Rectal smooth muscle tissue (tissue), 1 donor: ENCODE measurements around the gene GMEB2.
"Not testable (repeated sequence)": the region's sequence is repeated elsewhere in the genome, so short reads cannot be mapped to it uniquely, and the experiment has no call there.

Experiments
- H3K27ac ChIP-seq: one replicate; pipeline ENCODE4 v1.7.0; 2013; ENCODE audit warnings: low read depth, low read length, inconsistent platforms
- H3K27me3 ChIP-seq: one replicate; pipeline ENCODE4 v1.7.0; 2013; ENCODE audit warnings: low read length; ENCODE audit not compliant: control insufficient read depth, insufficient read depth
- H3K36me3 ChIP-seq: one replicate; pipeline ENCODE4 v1.7.0; 2013; ENCODE audit warnings: low read length; ENCODE audit not compliant: control insufficient read depth, insufficient read depth
- H3K4me1 ChIP-seq: one replicate; pipeline ENCODE4 v1.7.0; 2013; ENCODE audit warnings: low read length; ENCODE audit not compliant: control insufficient read depth, insufficient read depth
- H3K4me3 ChIP-seq: one replicate; pipeline ENCODE4 v1.7.0; 2013; ENCODE audit warnings: low read length
- H3K9ac ChIP-seq: one replicate; pipeline ENCODE4 v1.7.0; 2013; ENCODE audit warnings: low read length

Gene GMEB2

DNA sequence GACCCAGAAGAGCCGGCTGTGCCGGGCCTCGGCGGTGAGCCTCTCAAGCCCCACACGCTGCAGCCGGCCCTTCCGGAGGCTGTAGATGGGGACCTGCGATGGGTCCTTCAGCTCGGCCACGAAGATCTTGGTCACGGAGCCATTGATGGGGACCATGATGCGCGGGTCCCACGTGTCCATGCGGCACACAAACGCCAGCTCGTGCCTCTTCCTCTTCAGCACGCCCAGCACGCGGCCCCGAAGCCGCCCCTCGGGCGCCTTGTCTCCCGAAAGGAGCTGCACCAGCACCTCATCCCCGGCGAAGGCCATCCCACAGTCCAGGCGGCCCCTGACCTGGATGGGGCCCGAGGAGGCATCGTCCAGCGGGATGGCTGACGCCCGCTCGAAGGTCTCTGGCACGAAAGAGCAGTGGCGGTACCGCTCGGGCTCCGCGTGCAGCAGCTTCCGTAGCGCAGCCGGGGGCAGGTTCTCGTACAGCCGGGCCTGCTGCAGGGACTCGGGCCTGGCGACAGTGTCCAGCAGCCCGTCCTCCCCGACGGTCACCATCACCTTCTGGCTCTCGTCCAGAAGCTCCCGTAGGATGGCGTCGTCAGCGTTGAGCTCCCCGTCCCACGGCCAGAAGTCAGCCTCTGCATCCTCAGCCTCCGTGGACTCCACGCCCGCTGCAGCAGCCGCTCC lies 61.7 kb downstream of the GMEB2 start:
- Histone ChIP-seq H3K36me3 (peaks cover 12% of the 10 kb centered on the region), H3K9ac (no peak overlapping the region), H3K4me3 (no peak overlapping the region), H3K27ac (no peak overlapping the region), H3K4me1 (no peaks in the 10 kb centered on the region), H3K27me3 (no peaks in the 10 kb centered on the region)

DNA sequence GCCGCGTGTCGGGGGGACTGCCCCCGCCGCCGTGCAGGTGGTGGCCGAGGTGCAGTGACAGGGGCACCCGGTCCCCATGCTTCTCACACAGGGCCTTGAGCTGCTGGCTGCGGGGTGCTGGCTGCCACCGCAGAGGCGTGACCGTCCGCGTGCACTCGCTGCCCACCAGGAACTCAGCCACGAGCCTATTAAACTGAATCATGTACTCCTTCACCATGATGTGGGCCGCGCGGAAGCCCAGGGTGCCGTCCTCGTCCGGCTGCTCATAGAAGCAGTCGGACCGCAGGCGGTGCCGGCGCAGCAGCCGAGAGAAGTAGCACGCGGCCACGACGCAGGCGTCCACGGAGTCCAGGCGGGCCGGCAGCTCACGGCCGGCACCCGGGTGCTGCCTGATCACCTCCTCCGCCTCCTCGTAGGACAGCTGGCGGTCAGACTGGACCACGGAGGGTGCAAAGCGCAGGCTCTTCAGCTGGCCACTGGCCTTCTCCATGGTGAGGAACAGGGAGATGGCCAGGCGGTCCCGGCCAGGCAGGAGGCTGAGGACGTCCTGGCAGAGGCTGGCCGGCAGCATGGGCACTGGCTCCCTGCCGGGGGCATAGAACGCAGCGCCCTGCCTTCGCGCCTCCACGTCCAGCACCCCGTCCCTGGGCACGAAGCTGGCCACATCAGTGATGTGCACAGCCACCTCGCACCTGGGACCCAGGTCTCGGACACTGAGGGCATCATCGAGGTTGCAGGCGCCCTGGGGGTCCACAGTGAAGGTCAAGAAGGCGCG lies 62.7 kb downstream of the GMEB2 start:
- no peak overlapping the region for H3K9ac ChIP-seq
- H3K4me3 ChIP-seq, result no peak overlapping the region
- H3K4me1 ChIP-seq, result no peaks in the 10 kb centered on the region
- H3K36me3 ChIP-seq, result peaks cover 14% of the 10 kb centered on the region
- no peaks in the 10 kb centered on the region for H3K27me3 ChIP-seq
- H3K27ac ChIP-seq, result no peak overlapping the region

DNA sequence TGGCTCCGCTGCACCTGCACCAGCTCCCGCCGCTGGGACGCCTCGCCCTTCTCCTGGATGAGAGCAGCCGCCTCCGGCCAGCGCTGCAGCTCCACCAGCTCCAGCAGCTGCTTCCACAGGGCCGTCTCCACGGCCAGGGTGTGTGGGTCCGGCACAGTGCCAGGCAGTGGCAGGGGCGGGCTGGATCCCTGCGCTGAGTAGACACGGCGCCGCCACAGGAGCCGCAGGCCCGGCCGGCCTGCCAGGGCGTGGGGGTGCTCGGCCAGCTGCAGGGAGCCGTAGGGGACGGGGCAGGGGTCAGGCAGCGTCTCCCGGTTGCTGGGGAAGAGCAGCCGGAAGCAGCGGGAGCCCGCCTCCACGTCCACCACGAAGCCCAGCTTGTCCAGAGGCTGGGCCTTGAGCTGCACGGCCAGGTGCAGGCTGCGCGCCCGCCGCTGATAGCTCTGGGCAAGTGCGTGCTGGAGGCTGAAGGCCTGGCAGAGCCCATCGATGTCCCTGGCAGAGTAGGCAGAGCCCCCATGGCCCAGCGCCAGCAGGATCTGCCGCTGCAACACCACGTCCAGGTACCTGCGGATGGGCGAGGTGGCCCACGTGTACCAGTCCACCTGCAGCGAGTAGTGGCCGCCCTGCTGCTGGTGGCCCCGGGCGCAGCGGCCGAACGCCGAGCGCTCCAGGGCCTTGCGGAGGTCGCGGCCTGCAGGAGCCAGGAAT lies 63.5 kb downstream of the GMEB2 start:
- no peak overlapping the region for H3K4me3 ChIP-seq
- peaks cover 14% of the 10 kb centered on the region for H3K36me3 ChIP-seq
- H3K4me1 ChIP-seq, result no peaks in the 10 kb centered on the region
- H3K27me3 ChIP-seq, result no peaks in the 10 kb centered on the region
- H3K27ac ChIP-seq, result no peak overlapping the region
- H3K9ac ChIP-seq, result no peak overlapping the region

DNA sequence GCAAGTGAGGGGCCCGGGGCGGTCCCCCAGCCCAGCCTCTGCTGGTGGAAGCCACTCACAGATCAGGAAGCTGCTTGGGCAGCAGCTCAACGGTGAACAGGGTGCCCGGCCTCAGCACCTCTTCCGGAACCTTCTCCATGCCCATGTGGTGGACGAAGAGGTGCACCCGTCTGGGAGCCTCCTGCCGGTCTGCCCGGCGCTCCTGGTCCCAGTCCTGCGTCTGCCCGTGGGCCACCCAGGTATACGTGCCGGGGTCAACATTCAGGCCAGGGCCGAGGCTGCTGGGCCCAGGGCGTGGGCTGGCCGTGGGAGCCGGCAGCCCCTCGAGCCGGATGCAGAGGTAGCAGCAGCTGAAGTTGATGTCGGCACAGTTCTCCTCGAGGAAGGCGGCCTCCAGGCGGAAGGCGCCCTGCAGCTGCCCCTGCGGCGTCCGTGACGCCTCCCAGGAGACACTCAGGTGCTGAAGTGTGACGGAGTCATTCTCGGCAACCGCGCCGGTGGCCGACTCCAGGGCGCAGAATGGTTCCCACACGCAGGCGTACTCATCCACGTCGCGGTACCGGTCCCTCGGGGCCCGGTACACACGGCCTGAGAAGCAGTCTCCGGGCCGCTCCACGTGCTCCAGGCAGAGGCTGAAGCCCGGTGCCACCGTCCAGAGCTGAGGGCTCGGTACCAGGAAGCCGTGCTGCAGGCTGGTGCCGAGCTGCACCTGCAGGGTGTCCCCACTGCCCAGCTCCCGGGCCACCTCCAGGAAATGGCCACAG lies 64.3 kb downstream of the GMEB2 start:
- Histone ChIP-seq H3K4me1 (no peaks in the 10 kb centered on the region), H3K27me3 (no peaks in the 10 kb centered on the region), H3K27ac (no peak overlapping the region), H3K9ac (no peak overlapping the region), H3K36me3 (peaks cover 14% of the 10 kb centered on the region), H3K4me3 (no peak overlapping the region)

DNA sequence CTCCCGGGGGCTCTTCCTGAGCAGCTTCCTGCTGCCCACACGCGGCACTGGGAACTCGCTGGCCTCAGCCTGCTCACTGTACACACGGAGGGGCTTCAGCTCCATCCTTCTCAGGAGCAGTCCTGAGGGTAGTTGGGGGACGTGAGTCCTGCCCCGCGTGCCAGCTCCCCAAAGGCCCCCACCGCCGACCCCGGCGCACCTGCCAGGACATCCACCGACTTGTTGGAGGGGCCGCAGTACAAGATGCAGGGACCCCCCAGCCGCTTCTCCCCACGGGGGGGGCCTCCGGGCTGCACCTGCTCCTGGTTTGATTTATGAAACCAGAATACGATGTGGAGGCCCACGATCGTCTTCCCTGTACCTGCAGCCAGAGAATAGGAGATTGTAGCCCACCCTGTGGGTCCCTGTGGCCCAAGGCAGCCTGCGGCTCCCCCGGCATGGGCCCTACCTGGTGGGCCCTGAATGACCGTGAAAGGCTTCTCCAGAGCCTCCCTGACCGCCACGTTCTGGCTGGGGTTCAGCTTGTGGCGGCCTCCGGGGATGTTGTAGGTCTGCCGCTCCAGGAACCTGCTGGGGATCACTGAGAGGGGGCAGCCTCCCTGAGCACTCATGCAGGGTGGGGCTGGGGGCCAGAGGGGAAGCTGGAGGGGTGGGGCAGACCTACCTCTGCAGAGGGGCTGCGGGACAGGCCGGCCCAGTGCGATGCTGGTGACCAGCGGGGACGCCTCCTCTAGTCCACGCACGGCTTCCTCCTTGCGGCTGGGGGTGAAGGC lies 65.1 kb downstream of the GMEB2 start:
- Histone ChIP-seq H3K36me3 (peaks cover 14% of the 10 kb centered on the region), H3K27me3 (no peaks in the 10 kb centered on the region), H3K4me3 (no peak overlapping the region), H3K9ac (no peak overlapping the region), H3K27ac (no peak overlapping the region), H3K4me1 (no peaks in the 10 kb centered on the region)

DNA sequence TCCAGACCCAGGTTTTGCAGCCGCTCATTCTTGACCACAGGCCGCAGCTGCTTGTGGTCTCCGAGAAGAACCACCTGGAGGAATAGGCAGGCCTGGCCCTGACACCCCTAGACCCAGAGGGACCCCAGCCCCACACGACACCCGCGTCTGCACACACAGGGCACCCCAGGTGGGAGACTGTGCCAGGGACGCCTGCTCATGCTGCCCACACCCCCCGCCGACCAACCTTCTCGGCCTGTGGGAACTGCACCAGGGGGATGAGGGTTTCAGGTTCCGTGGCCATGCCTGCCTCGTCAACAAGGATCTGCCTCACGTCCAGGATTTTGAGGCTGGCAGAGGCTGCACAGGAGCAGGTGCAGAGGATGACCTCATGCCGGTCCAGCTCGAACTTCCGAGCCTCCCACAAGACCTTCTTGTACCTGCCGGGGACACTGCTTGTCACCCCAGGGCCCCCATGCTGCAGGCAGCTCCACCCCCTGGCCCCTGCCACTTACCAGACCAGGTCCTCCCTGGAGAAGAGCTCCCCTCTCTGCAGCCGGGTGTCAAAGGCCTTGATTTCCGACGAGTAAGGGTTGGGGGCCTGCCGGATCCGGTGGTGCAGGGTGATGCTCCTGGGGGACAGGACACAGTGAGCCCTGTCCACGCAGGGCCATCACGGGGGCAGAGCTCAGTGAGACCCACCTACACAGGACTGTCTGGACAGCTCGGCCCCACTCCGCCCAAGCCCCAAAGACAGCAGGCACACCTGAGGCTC lies 65.9 kb downstream of the GMEB2 start:
- Histone ChIP-seq H3K36me3 (peaks cover 14% of the 10 kb centered on the region), H3K4me1 (no peaks in the 10 kb centered on the region), H3K9ac (no peak overlapping the region), H3K4me3 (no peak overlapping the region), H3K27me3 (no peaks in the 10 kb centered on the region), H3K27ac (no peak overlapping the region)

DNA sequence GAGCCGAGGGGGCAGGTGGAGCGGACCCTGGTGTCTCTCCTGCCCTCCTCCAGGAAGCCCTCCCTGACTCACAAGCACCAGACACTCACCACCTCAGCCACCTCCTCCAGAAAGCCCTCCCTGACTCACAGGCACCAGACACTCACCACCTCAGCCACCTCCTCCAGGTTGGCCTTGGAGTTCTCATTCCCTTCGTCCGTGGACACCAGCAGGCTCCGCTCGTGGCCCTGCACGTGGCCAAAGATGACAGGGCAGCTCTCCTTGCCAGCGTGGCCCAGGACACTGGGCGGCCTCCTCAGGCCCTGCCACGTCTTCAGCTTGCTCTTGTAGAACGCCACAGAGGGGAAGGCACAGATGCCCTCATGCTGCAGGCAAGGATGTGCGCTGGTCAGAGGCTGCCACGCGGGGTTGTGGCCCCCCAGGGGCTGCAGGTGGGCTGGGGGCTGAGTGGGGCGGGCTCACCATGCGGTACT lies 66.5 kb downstream of the GMEB2 start:
- no peaks in the 10 kb centered on the region for H3K4me1 ChIP-seq
- no peak overlapping the region for H3K4me3 ChIP-seq
- H3K27me3 ChIP-seq, result no peaks in the 10 kb centered on the region
- H3K9ac ChIP-seq, result no peak overlapping the region
- H3K36me3 ChIP-seq, result peaks cover 14% of the 10 kb centered on the region
- H3K27ac ChIP-seq, result no peak overlapping the region

DNA sequence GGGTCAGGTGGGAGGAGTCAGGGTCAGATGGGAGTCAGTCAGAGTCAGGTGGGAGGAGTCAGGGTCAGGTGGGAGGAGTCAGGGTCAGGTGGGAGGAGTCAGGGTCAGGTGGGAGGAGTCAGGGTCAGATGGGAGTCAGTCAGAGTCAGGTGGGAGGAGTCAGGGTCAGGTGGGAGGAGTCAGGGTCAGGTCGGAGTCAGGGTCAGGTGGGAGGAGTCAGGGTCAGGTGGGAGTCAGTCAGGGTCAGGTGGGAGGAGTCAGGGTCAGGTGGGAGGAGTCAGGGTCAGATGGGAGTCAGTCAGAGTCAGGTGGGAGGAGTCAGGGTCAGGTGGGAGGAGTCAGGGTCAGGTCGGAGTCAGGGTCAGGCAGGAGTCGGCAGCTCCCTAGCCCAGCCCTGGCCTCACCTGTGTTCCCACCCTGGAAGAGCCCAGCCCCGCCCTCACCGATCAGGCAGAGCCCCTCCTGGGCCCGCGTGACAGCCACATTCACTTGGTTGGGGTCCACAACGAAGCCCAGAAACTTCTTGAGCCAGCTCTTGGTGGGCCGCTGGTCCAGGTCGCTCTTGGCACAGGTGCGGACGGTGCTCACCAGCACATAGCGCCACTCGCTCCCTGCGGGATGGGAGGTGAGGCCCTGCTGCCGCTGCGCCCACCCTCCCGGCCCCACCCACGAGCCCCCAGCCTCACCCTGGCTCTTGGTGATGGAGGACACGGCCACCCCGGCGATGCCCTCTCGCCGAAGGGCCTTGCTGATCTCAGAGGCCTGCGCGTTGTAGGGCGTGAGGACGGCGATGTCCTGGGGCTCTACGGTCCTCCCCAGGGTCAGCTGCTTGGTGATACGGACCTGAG lies 67.2 kb downstream of the GMEB2 start:
- not testable (repeated sequence) for H3K9ac ChIP-seq
- peaks cover 14% of the 10 kb centered on the region for H3K36me3 ChIP-seq

DNA sequence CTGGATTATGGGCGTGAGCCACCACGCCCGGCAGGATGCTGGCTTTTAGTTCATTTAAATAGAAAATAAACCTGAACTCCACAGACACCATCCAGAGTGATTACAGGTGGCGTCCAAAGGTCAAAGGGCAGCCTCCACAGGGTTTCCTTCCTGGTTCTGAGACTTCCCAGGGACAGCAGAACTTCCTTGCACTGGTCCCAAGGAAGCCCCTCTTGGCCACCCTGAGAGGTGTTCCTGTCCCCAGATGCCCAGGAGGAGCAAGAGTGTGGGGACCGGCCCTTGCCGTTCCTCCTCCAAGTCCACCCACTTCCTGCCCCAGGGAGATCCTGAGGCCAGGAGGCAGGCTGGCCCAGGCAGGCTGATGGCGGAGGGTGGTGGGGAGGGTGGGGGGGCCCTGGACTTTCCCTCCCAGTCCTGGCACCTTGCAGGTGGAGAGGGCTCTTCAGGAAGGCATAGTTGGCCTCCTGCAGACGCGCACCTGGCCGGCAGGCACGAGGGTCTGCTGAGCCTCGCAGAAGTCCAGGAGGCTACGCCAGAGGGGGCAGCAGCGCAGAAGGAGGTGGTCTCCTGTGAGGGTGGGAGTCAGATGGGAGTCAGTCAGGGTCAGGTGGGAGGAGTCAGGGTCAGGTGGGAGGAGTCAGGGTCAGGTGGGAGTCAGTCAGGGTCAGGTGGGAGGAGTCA lies 68.0 kb downstream of the GMEB2 start:
- peaks cover 14% of the 10 kb centered on the region for H3K36me3 ChIP-seq
- peaks cover 2% of the 10 kb centered on the region for H3K27me3 ChIP-seq
- H3K27ac ChIP-seq, result no peak overlapping the region
- no peak overlapping the region for H3K9ac ChIP-seq
- H3K4me3 ChIP-seq, result no peak overlapping the region
- no peaks in the 10 kb centered on the region for H3K4me1 ChIP-seq

More for the DNA sequence above, 67.2 kb downstream of the GMEB2 start:
- H3K27me3 ChIP-seq, H3K4me1 ChIP-seq, H3K4me3 ChIP-seq, H3K27ac ChIP-seq: not testable (repeated sequence)

DNA sequence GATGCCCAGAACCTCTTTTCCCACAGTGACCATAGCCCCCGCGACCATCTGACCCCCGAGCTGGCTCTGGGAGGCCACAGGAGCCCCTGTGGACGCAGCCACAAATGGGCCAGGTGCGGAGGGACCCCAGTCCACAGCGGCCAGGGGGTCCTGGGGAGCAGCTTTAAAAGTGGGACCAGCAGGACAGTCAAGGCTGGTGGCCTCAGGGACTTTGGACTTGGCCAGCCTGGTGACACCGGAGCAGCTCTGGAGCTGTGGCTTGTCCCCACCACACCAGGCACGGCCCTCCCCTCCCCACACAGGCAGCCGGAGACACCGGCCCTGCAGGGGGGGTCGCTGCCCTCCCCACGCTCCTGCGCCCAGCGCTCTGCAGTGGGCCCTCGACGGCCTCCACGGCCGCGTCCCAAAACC lies 69.4 kb downstream of the GMEB2 start:
- H3K4me3 ChIP-seq, result no peak overlapping the region
- no peaks in the 10 kb centered on the region for H3K4me1 ChIP-seq
- H3K36me3 ChIP-seq, result peaks cover 13% of the 10 kb centered on the region
- H3K9ac ChIP-seq, result no peak overlapping the region
- H3K27ac ChIP-seq, result no peak overlapping the region
- peaks cover 2% of the 10 kb centered on the region for H3K27me3 ChIP-seq
